HG03045 (cell line): ENCODE measurements around the gene SLC26A8.
"Not testable (repeated sequence)": the region's sequence is repeated elsewhere in the genome, so short reads cannot be mapped to it uniquely, and the experiment has no call there.

Experiments
- ATAC-seq: cut with Tn5 transposase; IDR thresholded peaks from one replicate; pipeline ENCODE4 v1.9.1; 2021; ENCODE audit warnings: mild to moderate bottlenecking, moderate library complexity; ENCODE audit not compliant: unreplicated experiment

SLC26A8 gene

DNA sequence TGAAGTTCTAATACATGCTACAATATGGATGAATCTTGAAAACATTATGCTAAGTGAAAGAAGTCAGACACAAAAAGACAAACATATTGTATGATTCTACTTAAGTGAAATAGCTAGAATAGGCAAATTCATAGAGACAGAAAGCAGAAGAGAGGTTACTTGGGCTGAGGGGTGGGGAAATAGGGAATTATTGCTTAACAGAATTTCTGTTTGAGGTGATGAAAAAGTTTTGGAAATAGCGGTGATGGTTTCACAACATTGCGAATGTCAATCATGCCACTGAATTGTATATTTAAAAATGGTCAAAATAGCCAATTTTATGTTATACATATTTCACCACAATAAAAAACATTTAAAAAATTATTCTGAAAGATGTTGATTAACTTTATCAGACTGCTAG, 6.1 kb downstream of the SLC26A8 start:
- ATAC-seq: no peak

DNA sequence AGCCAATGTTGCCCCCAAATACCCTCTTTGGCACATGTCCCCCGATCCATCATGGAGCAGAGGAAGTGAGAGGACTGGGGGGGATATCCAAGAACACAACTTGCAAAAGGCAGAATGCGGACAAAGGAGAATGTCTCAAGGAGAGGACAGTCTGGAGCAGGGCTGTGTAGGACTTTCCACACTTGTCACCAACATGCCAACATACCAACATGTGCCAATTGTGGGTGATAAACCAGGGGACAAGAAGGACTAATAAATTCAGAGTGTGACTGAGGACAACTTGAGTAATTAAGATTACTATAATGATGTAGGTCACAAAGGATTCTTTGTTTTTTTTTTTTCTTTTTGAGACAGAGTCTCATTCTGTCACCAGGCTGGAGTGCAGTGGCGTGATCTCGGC, 8.8 kb downstream of the SLC26A8 start:
- no peak for ATAC-seq

DNA sequence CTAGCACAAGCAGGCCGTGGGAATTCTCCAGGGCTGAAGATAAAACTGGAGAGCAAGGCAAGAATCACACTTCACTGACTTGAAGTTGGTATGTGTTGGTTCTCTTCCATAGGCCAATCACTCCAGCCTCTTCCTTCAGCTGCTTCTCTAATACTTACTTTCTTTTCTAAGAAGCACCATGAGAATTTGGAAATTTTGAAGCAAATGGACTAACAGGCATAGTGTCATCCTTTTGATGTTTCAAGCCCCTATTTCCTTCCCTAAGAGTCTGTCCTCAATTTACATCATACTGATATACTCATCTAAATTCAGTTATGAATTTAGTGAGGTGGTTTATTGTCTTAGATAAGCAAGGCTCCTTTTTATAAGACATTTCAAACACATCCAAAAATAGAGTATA, 24.0 kb downstream of the SLC26A8 start:
- no peak for ATAC-seq

DNA sequence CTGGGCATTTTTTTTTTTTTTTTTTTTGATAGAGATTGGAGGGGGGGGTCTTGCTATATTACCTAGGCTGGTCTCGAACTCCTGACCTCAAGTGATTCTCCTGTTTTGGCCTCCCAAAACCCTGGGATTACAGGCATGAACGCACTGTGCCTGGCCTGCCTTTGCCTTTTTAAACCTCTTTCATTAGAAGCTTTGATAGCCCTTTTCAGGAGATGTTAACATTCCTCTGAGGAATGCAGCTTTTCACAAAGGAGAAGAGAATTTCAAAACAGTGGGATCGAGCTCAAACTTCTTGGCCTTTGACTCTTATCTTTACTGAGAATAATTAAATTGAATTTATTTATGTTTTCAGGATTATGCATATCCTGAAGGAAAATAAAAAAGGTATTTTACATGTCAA, 31.3 kb downstream of the SLC26A8 start:
- no peak for ATAC-seq

DNA sequence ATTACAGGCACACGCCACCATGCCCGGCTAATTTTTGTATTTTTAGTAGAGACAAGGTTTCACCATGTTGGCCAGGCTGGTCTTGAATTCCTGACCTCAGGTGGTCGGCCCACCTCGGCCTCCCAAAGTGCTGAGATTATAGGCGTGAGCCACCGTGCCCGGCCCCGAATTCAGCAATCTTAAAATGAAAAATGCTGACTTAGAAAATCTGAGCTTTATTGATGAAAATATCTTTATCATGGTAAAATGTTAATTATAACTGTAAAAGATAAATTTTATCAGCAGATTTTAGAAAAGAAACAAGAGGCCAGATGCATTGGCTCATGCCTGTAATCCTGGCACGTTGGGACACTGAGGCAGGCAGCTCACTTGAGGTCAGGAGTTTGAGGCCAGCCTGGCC, 36.4 kb downstream of the SLC26A8 start:
- ATAC-seq: not testable (repeated sequence)

DNA sequence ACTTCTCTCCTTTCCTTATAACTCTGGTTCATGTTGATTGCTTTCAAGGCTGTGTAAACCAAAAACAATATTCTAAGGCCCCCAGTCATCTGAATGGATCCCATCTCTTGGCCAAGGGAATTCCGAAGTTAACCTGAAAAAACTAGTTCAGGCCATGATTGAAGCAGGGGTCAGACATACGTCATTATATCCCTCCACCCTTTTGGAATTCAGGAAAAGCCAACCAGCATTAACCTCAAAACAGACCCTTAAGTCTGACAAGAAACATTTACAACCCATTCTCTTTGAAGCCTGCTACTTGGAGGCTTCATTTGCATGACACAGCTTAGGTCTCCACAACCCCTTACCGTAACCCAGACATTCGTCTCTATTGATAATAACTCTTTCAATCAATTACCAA, 39.7 kb downstream of the SLC26A8 start:
- ATAC-seq: no peak

DNA sequence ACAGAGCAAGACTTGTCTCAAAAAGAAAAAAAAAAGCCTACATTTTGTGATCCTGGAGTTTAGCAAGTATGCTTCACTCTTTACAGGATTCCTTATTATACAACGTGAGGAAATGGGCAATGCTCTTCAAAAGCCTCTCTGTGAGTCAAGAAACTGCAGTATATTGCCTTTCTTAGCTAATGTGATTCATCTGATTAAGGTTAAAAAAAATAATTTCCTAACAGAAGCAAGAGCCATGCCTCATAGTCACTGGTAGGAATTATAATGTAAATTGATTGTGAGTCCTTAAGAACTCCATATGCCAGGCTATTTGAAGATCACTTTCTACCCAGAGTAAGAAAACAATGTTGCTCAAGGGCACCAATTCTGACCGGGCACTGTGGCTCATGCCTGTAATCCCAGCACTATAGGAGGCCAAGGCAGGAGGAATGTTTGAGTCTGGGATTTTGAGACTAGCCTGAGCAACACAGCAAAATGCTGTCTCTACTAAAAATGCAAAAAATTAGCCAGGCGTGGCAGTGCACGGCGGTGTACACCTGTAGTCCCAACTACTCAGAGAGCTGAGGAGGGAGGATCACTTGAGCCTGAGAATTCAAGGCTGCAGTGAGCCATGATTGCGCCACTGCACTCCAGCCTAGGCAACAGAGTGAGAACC, 43.3 kb downstream of the SLC26A8 start:
- no peak for ATAC-seq

DNA sequence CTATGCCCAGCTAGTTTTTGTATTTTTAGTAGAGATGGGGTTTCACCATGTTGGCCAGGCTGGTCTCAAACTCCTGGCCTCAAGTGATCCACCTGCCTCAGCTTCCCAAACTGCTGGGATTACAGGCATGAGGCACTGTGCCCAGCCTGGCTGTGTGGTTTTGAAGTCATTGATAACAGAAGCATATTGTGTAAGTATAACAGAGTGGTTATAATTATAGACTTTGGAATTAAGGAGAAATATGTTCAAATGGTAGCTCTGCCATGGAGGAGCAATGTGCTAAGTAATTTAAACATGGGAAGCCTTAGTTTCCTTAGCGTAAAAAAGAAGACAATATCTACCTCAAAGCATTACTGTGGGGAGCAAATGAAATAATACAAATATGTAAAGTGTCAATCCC, 44.3 kb downstream of the SLC26A8 start:
- not testable (repeated sequence) for ATAC-seq

DNA sequence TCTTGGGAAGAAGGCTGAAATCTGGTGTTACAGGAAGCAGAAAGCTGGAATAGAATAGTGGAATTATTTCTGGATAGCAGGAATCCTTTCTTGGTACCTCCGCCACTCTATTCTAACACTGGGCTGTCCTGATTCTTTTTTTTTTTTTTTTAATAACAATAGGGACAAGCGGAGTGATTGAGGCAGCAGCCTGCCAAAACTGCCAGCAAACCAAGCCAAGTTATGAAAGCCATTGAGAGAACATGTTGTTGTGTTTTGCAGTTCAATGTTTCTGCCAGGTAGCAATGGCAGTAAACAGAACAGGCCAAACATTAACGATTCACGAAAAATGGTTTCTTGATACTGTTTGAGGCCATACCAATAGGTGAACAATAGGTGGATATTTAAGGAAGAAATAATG, 47.1 kb downstream of the SLC26A8 start:
- no peak for ATAC-seq

DNA sequence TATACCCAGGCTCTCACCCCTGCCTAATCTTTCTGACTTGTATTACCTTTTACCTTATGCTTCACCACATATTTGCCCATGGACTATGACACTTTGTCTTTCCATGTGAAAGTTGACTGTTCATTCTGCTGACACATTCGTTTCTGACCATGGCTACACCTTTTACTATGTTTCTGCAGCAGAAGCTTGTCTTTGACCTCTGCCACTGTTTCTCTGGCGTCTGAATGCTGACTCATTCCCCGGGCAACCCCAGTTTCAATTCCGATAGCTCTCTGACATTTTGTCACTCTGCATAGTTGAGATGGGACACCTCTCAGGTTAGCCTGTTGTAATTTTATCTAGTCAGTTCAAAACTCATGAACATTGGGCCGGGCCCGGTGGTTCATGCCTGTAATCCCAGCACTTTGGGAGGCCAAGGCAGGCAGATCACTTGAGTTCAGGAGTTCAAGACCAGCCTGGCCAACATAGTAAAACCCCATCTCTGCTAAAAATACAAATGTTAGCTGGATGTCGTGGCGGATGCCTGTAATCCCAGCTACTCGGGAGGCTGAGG, 50.7 kb downstream of the SLC26A8 start:
- ATAC-seq: no peak

DNA sequence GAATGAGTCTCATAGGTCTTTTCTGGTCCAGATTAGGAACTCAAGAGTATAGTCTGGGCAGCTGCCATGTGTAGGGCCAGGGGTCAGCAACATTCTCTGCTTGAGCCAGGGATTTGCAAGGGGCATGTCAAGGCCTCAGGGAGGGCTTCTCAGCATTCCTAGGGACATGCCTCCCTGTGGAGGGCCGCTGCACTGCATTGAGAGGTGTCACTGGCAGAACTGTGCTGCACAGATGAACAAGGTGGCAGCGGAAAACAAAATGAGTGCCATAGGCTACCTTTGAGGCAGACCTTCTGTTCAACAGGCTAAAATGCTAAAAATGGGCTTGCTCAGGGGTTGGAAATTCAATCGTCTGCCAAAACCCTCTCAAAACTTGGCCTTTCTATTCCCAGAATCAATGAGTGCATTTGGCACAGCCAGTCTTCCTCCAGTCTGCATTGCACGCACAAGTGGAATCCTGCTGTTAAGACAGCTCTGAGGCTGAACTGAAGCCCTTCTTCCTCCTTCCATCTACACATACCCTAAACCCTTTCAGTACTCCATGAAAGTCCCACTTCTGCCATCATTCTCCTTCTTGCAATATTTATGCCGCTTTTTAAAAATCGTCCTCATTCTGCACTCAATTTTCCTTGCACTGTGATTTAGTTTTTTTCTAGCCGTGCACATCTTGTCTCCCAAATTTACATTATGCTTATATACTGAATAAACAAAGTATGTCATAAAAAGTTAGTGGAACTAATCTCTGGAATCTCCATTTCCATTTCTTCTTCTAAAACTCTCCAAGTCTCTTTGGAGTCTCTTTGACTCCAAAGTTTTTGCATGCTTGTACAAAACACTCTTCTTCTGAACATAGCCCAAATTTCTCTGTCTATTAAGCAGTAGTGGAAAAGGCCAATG, 51.7 kb downstream of the SLC26A8 start:
- no peak for ATAC-seq

DNA sequence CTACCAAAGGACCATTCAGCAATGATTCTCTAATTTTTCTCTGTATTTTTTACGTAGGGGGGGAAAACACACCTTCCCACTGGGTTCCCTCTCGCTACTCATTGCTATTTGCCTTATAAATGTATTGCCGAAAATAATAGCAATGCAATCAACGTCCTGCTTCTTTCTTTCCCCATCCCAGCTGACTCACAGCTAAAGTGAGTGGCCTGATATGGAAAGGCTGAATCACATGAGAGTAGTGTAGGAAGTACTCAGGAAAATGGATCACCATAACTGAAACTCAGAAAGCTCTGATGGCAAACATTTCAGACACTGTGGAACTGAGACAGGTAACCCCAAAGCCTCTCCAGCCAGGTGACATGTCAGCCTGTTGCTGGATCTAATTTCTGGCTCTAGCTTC, 54.3 kb downstream of the SLC26A8 start:
- ATAC-seq: no peak

DNA sequence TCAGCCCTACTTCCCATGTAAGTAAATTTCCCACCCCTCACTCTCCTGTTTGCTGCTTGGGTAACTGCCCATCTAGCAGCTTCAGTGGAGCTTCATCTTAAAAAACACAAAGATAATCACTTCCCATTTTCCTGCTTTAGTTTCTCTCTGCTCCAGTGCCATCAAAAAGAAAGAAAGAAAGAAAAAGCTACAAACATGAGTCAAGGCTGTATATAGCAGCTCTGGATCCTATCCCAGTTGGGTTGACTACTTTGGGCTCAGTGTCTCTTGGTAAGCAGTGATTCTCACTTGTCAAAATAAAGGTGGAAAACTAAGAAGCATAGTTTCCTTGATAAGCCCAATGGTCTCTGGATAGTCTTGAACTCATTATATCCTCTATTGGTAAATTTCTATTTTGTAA, 54.8 kb downstream of the SLC26A8 start:
- ATAC-seq: no peak

DNA sequence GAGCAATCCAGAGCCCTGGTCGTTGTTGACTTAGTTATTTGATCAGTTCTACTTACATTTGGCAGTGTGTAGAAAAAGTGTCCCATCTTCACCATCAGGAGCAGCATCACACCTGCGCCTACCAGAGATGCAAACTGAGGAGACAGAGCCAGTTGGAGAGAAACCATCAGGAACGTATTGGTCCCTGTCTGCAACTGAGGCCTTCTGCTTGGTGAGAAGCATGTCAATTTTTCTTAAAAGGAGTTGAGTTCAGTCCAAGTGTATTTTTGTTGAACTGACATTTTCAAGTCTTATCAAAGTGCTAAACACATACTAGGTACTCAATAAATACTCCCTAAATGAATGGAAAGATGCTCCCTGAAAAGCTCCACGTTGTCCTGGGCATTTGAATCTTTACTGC, 55.6 kb downstream of the SLC26A8 start:
- ATAC-seq: no peak

DNA sequence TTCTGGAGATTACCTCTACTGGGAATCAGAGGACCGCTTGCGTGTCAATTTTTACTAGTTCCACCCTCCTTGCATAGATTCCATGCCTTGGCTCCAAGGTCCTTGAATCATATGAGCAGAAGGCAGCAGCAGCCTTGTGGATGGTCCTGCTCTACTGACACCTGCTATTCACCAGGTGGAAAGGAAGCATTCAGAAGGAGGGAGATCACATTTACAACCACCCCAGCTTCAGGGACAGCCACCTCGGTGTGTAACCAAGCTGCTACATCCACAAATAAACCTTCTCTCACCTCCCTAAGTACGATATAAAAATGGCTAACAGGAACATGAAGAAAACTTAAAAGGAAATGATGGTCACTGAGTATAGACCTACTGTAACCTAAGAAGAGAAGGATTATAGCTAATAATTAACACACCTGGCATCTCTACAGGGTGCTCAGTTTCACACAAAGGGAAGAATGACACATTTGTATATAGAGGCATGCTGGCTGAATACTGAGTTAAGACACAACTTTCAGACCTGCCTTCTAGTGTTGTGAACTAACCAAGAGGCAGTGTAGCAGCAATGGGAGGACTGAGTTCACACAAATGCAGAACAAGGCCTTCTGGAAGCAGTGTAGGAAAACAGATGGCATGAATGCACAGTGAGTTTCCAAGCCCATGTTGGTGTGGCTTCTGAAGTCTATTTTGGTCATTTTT, 57.2 kb downstream of the SLC26A8 start:
- no peak for ATAC-seq

DNA sequence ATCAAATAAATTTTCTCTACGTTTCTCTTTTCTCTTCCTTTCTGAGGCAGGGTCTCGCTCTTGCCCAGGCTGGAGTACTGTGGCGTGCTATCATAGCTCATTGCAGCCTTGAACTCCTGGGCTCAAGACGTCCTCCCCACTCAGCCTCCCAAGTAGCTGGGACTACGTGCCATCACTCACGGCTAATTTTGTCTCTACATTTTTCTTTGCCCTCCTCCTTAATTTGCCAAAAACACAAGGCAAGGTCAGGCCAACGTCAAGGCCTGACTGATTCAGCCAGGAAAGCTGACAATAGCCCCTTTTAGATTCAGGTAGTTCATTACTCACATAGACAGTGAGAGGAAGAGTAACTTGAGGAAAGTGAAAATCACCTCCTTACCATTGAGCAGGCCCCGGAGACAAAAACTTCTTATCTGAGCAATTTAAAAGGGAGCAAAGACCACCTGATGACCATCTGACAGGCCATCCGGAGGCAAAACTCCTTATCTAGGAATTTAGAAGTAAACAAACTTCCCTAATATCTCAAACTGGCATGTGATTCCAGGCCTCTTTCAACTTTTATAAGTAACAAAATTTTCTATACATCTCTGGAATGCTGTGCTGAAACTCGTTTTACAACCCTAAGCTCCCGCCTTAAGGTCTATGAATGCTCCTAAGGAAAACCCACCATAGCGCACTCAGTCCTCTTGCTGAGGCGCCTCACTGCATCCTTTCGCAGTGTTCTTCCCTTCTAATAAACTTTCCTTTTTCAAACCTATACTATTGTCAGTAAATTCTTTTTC, 61.5 kb downstream of the SLC26A8 start:
- ATAC-seq: no peak

DNA sequence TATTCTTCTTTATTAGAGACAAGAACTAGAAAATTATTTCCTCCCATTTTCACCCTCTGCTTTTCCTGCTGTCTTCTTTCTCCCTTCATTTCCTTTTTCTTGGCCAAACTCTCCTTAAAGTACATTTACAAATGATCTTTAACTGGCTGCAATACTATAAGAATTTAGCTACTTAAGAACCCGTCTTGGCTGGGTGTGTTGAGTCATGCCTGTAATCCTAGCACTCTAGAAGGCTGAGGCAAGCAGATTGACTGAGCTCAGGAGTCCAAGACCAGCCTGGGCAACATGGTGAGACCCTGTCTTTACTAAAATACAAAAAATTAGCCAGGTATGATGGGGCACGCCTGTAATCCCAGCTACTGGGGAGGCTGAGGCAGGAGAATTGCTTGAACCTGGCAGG, 64.3 kb downstream of the SLC26A8 start:
- ATAC-seq: no peak

DNA sequence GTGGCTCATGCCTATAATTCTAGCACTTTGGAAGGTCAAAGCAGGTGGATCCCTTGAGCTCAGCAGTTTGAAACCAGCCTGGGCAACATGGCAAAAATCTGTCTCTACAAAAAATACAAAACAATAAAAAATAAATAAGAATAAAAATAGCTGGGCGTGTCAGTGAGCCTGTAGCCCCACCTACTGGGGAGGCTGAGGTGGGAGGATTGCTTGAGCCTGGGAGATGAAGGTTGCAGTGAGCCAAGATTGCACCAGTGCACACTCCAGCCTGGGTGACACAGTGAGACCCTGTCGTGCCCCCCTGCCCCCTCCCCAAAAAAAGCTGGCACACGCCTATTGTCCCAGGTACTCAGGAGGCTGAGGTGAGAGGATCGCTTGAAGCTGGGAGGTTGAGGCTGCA, 68.5 kb downstream of the SLC26A8 start:
- ATAC-seq: no peak

DNA sequence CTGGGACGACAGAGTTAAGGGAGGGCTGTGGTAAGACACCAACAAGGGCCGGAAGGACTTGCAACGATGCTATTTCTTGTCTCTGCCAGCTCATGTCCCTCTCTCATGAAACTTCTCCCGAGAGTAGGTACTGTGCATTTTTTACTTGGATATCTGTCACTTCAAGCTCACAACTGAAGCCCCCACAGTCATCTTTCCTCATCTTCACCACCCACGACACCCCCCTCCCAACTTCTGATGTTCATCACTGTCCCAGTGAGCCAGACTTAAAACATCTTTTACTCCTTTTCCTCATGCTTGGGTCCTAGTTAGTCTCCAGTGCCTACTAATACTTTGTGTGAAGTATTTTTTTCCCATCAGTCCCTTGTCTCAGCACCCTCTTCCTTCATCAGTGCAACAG, 68.9 kb downstream of the SLC26A8 start:
- no peak for ATAC-seq

DNA sequence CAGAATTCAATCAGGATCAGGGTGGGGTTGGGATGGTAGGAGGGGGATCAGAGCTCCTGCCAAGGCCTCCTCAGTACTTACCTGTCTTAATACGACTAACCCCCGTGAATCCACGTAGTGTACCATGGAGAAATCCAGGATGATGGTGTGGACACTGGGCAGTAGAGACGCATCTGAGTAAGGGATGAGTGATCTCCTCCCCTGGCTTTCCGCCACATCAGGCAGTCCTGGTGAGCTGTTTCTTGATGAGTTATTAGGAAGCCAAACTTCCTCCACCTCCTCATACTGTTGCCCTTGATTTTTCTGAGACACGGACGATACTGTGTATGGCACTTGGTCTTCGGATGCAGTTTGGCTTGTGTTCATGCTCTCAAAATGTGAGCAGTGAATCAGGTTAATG, 69.4 kb downstream of the SLC26A8 start:
- no peak for ATAC-seq

DNA sequence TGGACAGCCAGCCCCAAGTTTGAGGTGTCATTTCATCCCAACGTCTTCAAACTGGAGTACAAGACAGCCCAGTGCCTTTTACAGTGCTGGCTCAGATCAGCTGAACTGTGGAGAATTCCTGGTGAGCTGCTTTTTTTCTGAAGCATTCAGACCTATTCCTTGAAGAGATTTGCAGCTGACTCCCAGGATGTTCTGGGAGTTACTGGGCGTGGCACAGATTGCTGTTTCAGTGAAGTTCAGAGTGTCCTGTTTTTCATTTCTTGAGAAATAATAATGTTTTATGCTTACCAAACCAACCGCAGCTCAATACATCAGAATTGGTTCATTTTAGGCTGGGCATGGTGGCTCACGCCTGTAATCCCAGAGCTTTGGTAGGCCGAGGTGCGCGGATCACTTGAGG, 70.1 kb downstream of the SLC26A8 start:
- ATAC-seq: no peak
